Peyer's patch (tissue), 4 donors: ENCODE measurements around the gene TAC4. TPM values are rescaled to one million over a fixed set of nuclear protein-coding genes. Genes with fewer than 3 reads are reported as not detected.
"Not testable (repeated sequence)": the region's sequence is repeated elsewhere in the genome, so short reads cannot be mapped to it uniquely, and the experiment has no call there.

ENCODE experiments used
- DNase-seq, 3 donors: peaks; one replicate each; pipeline ENCODE4 v3.0.0-alpha.2; 2017 to 2019
- H3K27ac ChIP-seq, 4 donors: fragments of 200-600 bp; sonication (generic); one replicate each; pipeline ENCODE4 v1.5.1; 2016 to 2019
- H3K27me3 ChIP-seq, 2 donors: fragments of 200-600 bp; sonication (generic); one replicate each; pipeline ENCODE4 v1.5.1; 2019
- H3K36me3 ChIP-seq, 3 donors: fragments of 200-600 bp; sonication (generic); one replicate each; pipeline ENCODE4 v1.5.1; 2016 to 2019
- H3K4me1 ChIP-seq, 4 donors: fragments of 200-600 bp; sonication (generic); one replicate each; pipeline ENCODE4 v1.5.1; 2016 to 2019
- H3K4me3 ChIP-seq, 4 donors: fragments of 200-600 bp; sonication (generic); 1 replicate in 3 of 4; 2 replicates in 1 of 4; pipeline ENCODE4 v1.5.1; 2016 to 2019; ENCODE audit warnings: mild to moderate bottlenecking in 1 of 4
- H3K9me3 ChIP-seq, 4 donors: fragments of 200-600 bp; sonication (generic); one replicate each; pipeline ENCODE4 v1.5.1; 2016 to 2019; ENCODE audit warnings: mild to moderate bottlenecking in 1 of 4
- CTCF ChIP-seq, 6 experiments: fragments of 450-650 bp in 4 of 6; fragments of 200-600 bp in 2 of 6; sonication (generic) in 1 of 6; IDR thresholded peaks; one replicate each; pipeline ENCODE4 v1.5.1; 2017 to 2019; ENCODE audit warnings: antibody characterized with exemption in 6 of 6, mild to moderate bottlenecking in 3 of 6, moderate library complexity in 1 of 6
- POLR2A ChIP-seq, 2 donors: fragments of 450-650 bp; IDR thresholded peaks; one replicate each; pipeline ENCODE4 v1.5.1; 2017; ENCODE audit warnings: antibody characterized with exemption in 2 of 2, mild to moderate bottlenecking in 2 of 2, moderate library complexity in 2 of 2
- total RNA-seq, 4 donors: library from RNA; depleted of rRNA; stranded (reverse); fragments of >200 nt; gene quantifications; one replicate each; pipeline ENCODE4 v1.1.0, GENCODE V29; 2016

Gene TAC4
- total RNA-seq, 4 donors from 2014 or later: not detected

DNA sequence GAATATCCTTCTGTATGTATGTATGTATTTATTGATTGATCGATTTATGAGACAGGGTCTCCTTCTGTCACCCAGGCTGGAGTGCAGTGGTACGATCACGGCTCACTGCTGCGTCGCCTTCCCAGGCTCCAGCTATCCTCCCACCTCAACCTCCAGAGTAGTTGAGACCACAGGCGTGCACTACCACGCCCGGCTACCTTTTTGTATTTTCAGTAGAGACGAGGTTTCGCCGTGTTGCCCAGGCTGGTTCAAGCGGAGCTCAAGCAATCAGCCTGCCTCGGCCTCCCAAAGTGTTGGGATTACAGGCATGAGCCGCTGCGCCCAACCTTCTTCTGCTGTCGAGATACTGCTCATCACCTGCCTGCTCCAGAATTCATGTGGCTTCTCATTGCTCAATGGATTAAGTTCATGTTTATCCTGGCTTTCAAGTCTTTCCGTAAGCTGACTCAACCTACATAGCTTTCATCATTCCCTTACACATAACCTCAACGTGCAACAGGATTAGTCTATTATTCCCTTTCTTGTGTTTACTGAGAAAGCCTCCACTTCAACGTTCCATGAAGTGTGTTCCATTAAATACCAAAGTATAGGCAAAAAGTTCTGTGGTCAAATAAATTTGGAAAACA lies 13.6 kb downstream of the TAC4 start:
- H3K4me1 ChIP-seq: peaks cover 0 to 16% (median 0%) of the 10 kb centered on the region in 4 donors
- no peak for DNase-seq
- TF ChIP-seq POLR2A (IDR thresholded peaks at IDR 0.05) (no peak), CTCF (IDR thresholded peaks at IDR 0.05) (no peak)
- H3K36me3 ChIP-seq: peaks cover 0 to 43% (median 0%) of the 10 kb centered on the region in 3 donors
- no peak overlapping the region for H3K27ac ChIP-seq
- no peaks in the 10 kb centered on the region for H3K27me3 ChIP-seq
- no peaks in the 10 kb centered on the region for H3K9me3 ChIP-seq
- H3K4me3 ChIP-seq: no peak overlapping the region

GRCh38 chr17:49832840-49833599 lies 14.8 kb downstream of the TAC4 start:
- DNase-seq: no peak
- Histone ChIP-seq H3K27ac (no peak overlapping the region), H3K9me3 (no peaks in the 10 kb centered on the region), H3K36me3 (peaks cover 0 to 53% (median 0%) of the 10 kb centered on the region in 3 donors), H3K27me3 (no peaks in the 10 kb centered on the region), H3K4me1 (peaks cover 0 to 16% (median 0%) of the 10 kb centered on the region in 4 donors), H3K4me3 (no peak overlapping the region)
- no peak for TF ChIP-seq POLR2A (IDR thresholded peaks at IDR 0.05)
- no peak for TF ChIP-seq CTCF (IDR thresholded peaks at IDR 0.05)

DNA sequence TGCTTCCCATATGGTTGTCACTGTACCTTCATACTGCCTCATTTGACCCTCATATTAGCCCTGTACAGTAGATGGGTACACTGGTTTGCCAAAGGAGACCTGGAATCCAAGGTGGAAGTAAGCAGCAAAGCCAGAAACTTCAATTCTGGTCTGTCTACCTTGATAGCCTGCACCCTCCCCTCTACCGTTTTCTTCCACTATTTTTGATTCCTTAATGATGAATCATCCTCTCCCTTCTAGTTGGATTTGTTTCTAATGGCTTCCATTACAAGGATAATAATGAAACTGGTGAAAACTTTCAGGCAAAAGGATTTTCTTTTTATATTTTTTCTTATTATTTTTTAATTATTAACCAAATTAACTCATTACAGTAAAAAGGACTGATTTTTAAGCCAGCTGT lies 17.3 kb downstream of the TAC4 start:
- peaks cover 0 to 2% (median 0%) of the 10 kb centered on the region in 4 donors for H3K4me1 ChIP-seq
- H3K27me3 ChIP-seq: no peaks in the 10 kb centered on the region
- DNase-seq: no peak
- H3K27ac ChIP-seq: no peak overlapping the region
- no peak overlapping the region for H3K4me3 ChIP-seq
- no peaks in the 10 kb centered on the region for H3K9me3 ChIP-seq
- peaks cover 0 to 77% (median 0%) of the 10 kb centered on the region in 3 donors for H3K36me3 ChIP-seq
- TF ChIP-seq POLR2A (IDR thresholded peaks at IDR 0.05) (no peak), CTCF (IDR thresholded peaks at IDR 0.05) (no peak)

GRCh38 chr17:49829026-49829425 lies 18.8 kb downstream of the TAC4 start:
- no peak overlapping the region for H3K27ac ChIP-seq
- TF ChIP-seq CTCF (IDR thresholded peaks at IDR 0.05) (no peak), POLR2A (IDR thresholded peaks at IDR 0.05) (no peak)
- peaks cover 0 to 87% (median 0%) of the 10 kb centered on the region in 3 donors for H3K36me3 ChIP-seq
- H3K4me1 ChIP-seq: no peaks in the 10 kb centered on the region
- H3K9me3 ChIP-seq: no peaks in the 10 kb centered on the region
- H3K4me3 ChIP-seq: no peak overlapping the region
- no peaks in the 10 kb centered on the region for H3K27me3 ChIP-seq
- no peak for DNase-seq

GRCh38 chr17:49828325-49828724 lies 19.5 kb downstream of the TAC4 start:
- H3K4me3 ChIP-seq, H3K27ac ChIP-seq, DNase-seq, H3K4me1 ChIP-seq, H3K27me3 ChIP-seq, H3K9me3 ChIP-seq: not testable (repeated sequence)
- H3K36me3 ChIP-seq: peaks cover 0 to 89% (median 0%) of the 10 kb centered on the region in 3 donors

- no peak overlapping the region for H3K27ac ChIP-seq
- no peak for TF ChIP-seq POLR2A (IDR thresholded peaks at IDR 0.05)
- TF ChIP-seq CTCF (IDR thresholded peaks at IDR 0.05): no peak
- no peaks in the 10 kb centered on the region for H3K27me3 ChIP-seq
- H3K36me3 ChIP-seq: peaks cover 0 to 95% (median 0%) of the 10 kb centered on the region in 3 donors
- no peak overlapping the region for H3K4me3 ChIP-seq
- no peak for DNase-seq
- H3K4me1 ChIP-seq: peaks cover 0 to 10% (median 0%) of the 10 kb centered on the region in 4 donors
- no peaks in the 10 kb centered on the region for H3K9me3 ChIP-seq
These were observed 22.2 kb downstream of the TAC4 start for GRCh38 chr17:49825645-49826044.
